ENCODE results near the gene NUP85.
"Not testable (repeated sequence)": the region's sequence is repeated elsewhere in the genome, so short reads cannot be mapped to it uniquely, and the experiment has no call there.

NUP85 gene

DNA sequence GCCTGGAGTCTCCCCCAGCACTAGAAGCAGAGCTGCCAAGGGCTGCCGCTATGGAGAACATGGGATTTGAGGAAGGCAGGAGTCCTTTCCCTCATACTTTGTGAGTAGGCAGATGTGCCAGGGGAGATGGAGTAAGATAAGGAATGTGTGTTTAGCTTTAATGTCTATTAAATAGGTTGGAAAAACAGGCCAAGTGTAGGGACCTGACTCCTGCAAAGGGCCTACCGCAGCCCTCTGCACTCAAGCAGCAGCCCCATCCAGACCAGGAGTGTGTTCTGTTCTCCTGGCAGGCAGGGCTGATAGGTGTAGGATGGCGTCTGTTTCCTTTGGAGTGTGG lies 67.3 kb downstream of the NUP85 start:
- Histone ChIP-seq H3K36me3 (ENCODE audit: insufficient read depth, low read depth, low read length) (peaks cover 13% of the 10 kb centered on the region), H3K4me1 (ENCODE audit: insufficient read depth, low read length) (no peaks in the 10 kb centered on the region), H3K9ac (ENCODE audit: low read depth, low read length) (no peak overlapping the region), H3K4me3 (ENCODE audit: low read length) (no peak overlapping the region), H3K27ac (ENCODE audit: low read length) (no peak overlapping the region), H3K27me3 (ENCODE audit: insufficient read depth, low read length) (no peaks in the 10 kb centered on the region; the same call in 1 of the 2 replicates), H3K9me3 (ENCODE audit: insufficient read depth, low read depth, low read length) (no peaks in the 10 kb centered on the region)

DNA sequence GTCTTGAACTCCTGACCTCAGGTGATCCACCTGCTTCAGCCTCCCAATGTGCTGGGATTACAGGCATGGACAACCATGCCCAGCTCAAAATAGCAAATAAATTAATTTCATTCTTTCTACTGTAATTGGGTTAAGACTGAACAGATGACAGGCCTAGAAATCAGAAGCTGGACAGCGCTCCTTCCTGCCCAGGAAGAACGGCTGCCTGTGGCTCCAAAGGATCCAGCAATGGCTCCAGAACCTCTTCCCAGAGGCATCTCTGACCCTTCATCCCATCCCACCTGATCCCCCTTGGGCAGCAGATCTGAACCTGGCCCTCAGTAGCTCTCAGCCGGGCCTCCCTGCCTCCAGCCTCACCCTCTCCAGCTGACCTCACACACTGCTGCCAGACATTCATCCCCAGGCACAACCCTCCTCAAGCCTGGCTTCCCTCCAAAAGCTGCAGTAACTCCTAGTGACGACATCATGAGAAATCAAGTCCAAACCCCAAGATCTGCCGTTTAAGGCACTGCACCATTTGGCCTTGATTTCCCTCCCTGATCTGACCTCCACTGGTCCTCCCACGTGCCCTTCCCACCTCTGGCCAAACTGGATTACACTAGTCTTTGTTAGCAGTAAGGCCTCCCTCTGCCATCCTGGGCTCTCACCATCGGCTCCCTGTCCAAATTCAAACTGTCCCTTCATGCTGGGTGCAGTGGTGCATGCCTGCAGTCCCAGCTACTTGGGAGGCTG lies 68.7 kb downstream of the NUP85 start:
- Histone ChIP-seq H3K4me1 (ENCODE audit: insufficient read depth, low read length) (no peaks in the 10 kb centered on the region), H3K27me3 (ENCODE audit: insufficient read depth, low read length) (no peaks in the 10 kb centered on the region; the same call in 1 of the 2 replicates), H3K9ac (ENCODE audit: low read depth, low read length) (no peak overlapping the region), H3K27ac (ENCODE audit: low read length) (no peak overlapping the region), H3K36me3 (ENCODE audit: insufficient read depth, low read depth, low read length) (peaks cover 13% of the 10 kb centered on the region), H3K9me3 (ENCODE audit: insufficient read depth, low read depth, low read length) (no peaks in the 10 kb centered on the region), H3K4me3 (ENCODE audit: low read length) (no peak overlapping the region)

DNA sequence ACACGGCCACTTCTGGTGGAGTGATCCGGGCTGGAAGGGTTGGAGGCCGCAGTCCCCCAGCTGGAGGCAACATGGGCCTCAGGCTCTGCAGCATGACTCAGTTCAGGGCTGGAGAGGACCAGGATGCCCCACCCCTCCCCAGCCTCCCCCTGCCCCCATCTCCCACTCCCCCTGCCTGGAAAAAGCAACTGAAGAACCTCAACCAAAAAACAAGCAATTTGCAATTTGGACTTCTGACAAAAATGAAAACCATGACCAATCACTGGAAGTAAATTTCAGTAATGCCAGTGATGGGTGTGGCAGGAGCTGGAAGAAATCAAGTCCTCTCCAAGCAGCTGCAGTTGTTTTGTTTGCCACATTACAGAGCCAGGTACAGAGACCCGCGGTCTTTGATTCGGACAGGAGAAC lies 72.2 kb downstream of the NUP85 start:
- Histone ChIP-seq H3K4me1 (ENCODE audit: insufficient read depth, low read length) (no peaks in the 10 kb centered on the region), H3K9me3 (ENCODE audit: insufficient read depth, low read depth, low read length) (no peaks in the 10 kb centered on the region), H3K4me3 (ENCODE audit: low read length) (no peak overlapping the region), H3K36me3 (ENCODE audit: insufficient read depth, low read depth, low read length) (peaks cover 17% of the 10 kb centered on the region), H3K27ac (ENCODE audit: low read length) (no peak overlapping the region), H3K9ac (ENCODE audit: low read depth, low read length) (no peak overlapping the region), H3K27me3 (ENCODE audit: insufficient read depth, low read length) (no peaks in the 10 kb centered on the region)

DNA sequence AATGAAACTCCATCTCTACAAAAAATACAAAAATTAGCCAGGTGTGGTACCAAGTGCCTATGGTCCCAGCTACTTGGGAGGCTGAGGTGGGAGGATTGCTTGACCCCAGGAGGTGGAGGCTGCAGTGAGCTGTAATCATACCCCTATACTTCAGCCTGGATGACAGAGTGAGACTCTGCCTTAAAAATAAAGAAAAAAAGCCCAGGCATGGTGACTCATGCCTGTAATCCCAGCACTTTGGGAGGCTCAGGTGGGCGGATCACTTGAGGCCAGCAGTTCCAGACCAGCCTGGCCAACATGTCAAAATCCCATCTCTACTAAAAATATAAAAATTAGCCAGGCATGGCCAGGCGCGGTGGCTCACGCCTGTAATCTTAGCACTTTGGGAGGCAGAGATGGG lies 74.7 kb downstream of the NUP85 start:
- H3K9me3 ChIP-seq (ENCODE audit: insufficient read depth, low read depth, low read length); H3K4me3 ChIP-seq (ENCODE audit: low read length); H3K9ac ChIP-seq (ENCODE audit: low read depth, low read length); H3K4me1 ChIP-seq (ENCODE audit: insufficient read depth, low read length); H3K27ac ChIP-seq (ENCODE audit: low read length); H3K27me3 ChIP-seq (ENCODE audit: insufficient read depth, low read length): not testable (repeated sequence)
- peaks cover 21% of the 10 kb centered on the region for H3K36me3 ChIP-seq (ENCODE audit: insufficient read depth, low read depth, low read length)

DNA sequence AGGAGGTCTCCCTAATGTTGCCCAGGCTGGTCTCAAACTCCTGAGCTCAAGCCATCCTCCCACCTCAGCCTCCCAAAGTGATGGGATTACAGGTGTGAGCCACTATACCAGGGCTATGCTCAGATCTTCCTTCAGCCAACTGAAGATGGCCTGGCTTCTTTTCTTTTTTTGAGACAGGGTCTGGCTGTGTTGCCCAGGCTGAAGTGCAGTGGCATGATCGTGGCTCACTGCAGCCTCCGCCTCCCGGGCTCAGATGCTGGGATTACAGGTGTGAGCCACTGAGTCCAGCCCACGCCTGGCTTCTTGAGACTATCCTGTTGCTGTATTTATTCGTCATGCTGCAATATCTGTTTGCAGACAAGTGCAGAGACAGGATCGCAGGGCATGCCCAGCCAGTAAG lies 79.6 kb downstream of the NUP85 start:
- Histone ChIP-seq H3K27me3 (ENCODE audit: insufficient read depth, low read length) (no peaks in the 10 kb centered on the region; the same call in 1 of the 2 replicates), H3K4me3 (ENCODE audit: low read length) (no peak overlapping the region), H3K9ac (ENCODE audit: low read depth, low read length) (no peak overlapping the region), H3K27ac (ENCODE audit: low read length) (no peak overlapping the region), H3K9me3 (ENCODE audit: insufficient read depth, low read depth, low read length) (no peaks in the 10 kb centered on the region), H3K4me1 (ENCODE audit: insufficient read depth, low read length) (peaks cover 2% of the 10 kb centered on the region; the same call in 1 of the 2 replicates), H3K36me3 (ENCODE audit: insufficient read depth, low read depth, low read length) (peaks cover 26% of the 10 kb centered on the region)

All from iPS-20b (cell line).